H1 (cell line): ENCODE data around the gene TRAF4. TPM values are rescaled to one million over a fixed set of nuclear protein-coding genes. Genes with fewer than 3 reads are reported as not detected.

Experiments used
- CHD2 ChIP-seq: IDR thresholded peaks from 2 replicates; pipeline ENCODE4 v1.6.1; 2012; ENCODE audit warnings: low read length, improper control_type of control experiment
- CTCF ChIP-seq, 3 experiments: IDR thresholded peaks; 1 replicate in 2 of 3; 2 replicates in 1 of 3; pipeline versions ENCODE4 v1.5.1 to v1.6.1; 2011; ENCODE audit warnings: low read length in 3 of 3, mild to moderate bottlenecking in 3 of 3, inconsistent platforms in 2 of 3, low read depth in 1 of 3, moderate library complexity in 1 of 3; ENCODE audit not compliant: insufficient read depth in 1 of 3; ENCODE audit errors: control extremely low read depth in 1 of 3
- GTF2F1 ChIP-seq: IDR thresholded peaks from 2 replicates; pipeline ENCODE4 v1.6.1; 2012; ENCODE audit warnings: low read depth, low read length, improper control_type of control experiment, borderline replicate concordance
- POLR2A ChIP-seq, 2 experiments: IDR thresholded peaks; 1 replicate in 1 of 2; 2 replicates in 1 of 2; pipeline ENCODE4 v1.6.1; 2011; ENCODE audit warnings: low read depth in 2 of 2, low read length in 2 of 2, mild to moderate bottlenecking in 2 of 2; ENCODE audit errors: control extremely low read depth in 1 of 2
- RXRA ChIP-seq: IDR thresholded peaks from 2 replicates; pipeline ENCODE4 v1.6.1; 2011; ENCODE audit warnings: low read depth, mild to moderate bottlenecking, low read length, moderate library complexity; ENCODE audit not compliant: insufficient read depth
- polyA plus RNA-seq, 7 experiments: library from polyadenylated mRNA; depleted of rRNA in 3 of 7; stranded (reverse) in 5 of 7; unstranded in 2 of 7; fragments of >200 nt in 5 of 7; fragments of 200-250 nt in 2 of 7; gene quantifications; 1 replicate in 5 of 7; 2 replicates in 1 of 7; 4 replicates in 1 of 7; pipeline versions ENCODE4 v1.2.1 to v1.2.3, GENCODE V29; 2011 to 2013; ENCODE audit warnings: missing spikeins in 2 of 7, mixed read lengths in 2 of 7
- total RNA-seq: library from RNA; stranded (reverse); fragmentation: NEBNext Ultra II Directional; extraction: Animal tissue kit (Norgen Biotek cat#: 25700); gene quantifications from 2 replicates; pipeline ENCODE4 v1.2.1, GENCODE V29; 2021

The TRAF4 gene
- total and polyA plus RNA-seq, 2 of the 8 experiments (the other 6 are each of a cell fraction or from before 2014, with no cell fraction given) = 167 to 170 TPM

GRCh38 chr17:28749516-28750177 is 5.8 kb downstream of the TRAF4 start (continued):
- TF ChIP-seq CTCF (IDR thresholded peaks at IDR 0.05; ENCODE audit: control extremely low read depth in 1 of 3, insufficient read depth in 1 of 3, low read depth in 1 of 3, low read length in 3 of 3) (no peak), CHD2 (no peak), RXRA (no peak), GTF2F1 (no peak), POLR2A (IDR thresholded peaks at IDR 0.05; ENCODE audit: control extremely low read depth in 1 of 2, low read depth in 2 of 2, low read length in 2 of 2) (no peak)
